ENCODE measurements around the gene RUNX1.

RUNX1 gene

DNA sequence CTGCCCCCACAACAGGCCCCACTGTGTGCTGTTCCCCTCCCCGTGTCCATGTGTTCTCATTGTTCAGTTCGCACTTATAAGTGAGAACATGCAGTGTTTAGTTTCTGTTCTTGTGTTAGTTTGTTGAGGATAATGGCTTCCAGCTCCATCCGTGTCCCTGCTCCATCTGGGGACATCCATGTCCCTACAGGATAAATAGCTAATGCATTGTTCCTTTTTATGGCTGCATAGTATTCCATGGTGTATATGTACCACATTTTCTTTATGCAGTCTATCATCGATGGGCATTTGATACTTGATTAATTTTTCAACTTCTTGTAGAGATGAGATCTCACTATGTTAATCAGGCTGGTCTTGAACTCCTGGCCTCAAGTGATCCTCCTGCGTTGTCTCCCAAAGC, 44.4 kb upstream of the RUNX1 start:
- H3K18ac ChIP-seq (ENCODE audit: low read length) = no peak overlapping the region
- no peaks in the 10 kb centered on the region for H3K27me3 ChIP-seq (ENCODE audit: insufficient read depth, low read length)
- H3K4me2 ChIP-seq (ENCODE audit: low read length) = no peak overlapping the region
- H3K79me2 ChIP-seq (ENCODE audit: control insufficient read depth, insufficient read depth, low read length, poor library complexity) = no peaks in the 10 kb centered on the region
- H3K4ac ChIP-seq (ENCODE audit: low read depth, low read length) = no peak overlapping the region
- H3K79me1 ChIP-seq (ENCODE audit: low read length) = no peaks in the 10 kb centered on the region
- no peak overlapping the region for H3K27ac ChIP-seq (ENCODE audit: low read depth, low read length)
- H2BK12ac ChIP-seq (ENCODE audit: low read length) = no peak overlapping the region
- H3K23ac ChIP-seq (ENCODE audit: low read length) = no peak overlapping the region
- H2AK5ac ChIP-seq (ENCODE audit: low read length) = no peak overlapping the region
- no peak overlapping the region for H4K12ac ChIP-seq (ENCODE audit: low read depth, low read length)
- no peak overlapping the region for H2BK120ac ChIP-seq (ENCODE audit: insufficient read depth, low read length, poor library complexity)
- no peaks in the 10 kb centered on the region for H3K4me1 ChIP-seq (ENCODE audit: control insufficient read depth in 1 of 2, insufficient read depth in 2 of 2, low read length in 2 of 2)
- no peaks in the 10 kb centered on the region for H3K36me3 ChIP-seq (ENCODE audit: control insufficient read depth in 1 of 2, insufficient read depth in 2 of 2, low read length in 2 of 2)
- no peak for DNase-seq
- H3K14ac ChIP-seq (ENCODE audit: low read length) = no peak overlapping the region
- no peak overlapping the region for H4K8ac ChIP-seq (ENCODE audit: low read depth, low read length)
- no peaks in the 10 kb centered on the region for H3K9me3 ChIP-seq (ENCODE audit: insufficient read depth, low read depth, low read length)
- no peak overlapping the region for H2BK5ac ChIP-seq (ENCODE audit: low read depth, low read length, poor library complexity)
- no peak overlapping the region for H3K9ac ChIP-seq (ENCODE audit: low read length)
- WGBS (ENCODE audit: extremely low coverage, insufficient coverage, insufficient read length) = no CpG with 5 or more reads among the region's 5 CpGs
- H2AFZ ChIP-seq (ENCODE audit: insufficient read depth, low read length, poor library complexity) = no peak overlapping the region
- H4K91ac ChIP-seq (ENCODE audit: low read depth, low read length) = no peak overlapping the region
- H3K4me3 ChIP-seq (ENCODE audit: low read depth, low read length) = no peak overlapping the region

DNA sequence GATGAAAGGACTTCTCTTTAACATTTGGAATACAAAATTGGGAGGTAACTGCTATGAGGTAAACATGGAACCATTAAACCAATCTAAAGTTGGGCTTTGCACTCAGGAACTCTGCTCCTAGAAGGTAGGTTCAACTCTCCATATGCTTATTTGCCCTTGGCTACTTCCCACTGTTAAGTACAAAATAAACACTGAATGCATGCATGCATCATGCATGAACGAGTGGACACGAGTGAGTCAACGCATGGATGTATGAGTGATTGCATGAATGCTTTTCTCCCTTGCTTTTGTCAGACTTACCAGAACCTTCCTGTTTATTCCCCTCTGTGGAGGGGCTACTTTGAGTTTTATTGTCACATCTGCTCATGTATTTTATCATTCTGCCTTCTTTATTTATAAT, 42.4 kb upstream of the RUNX1 start:
- Histone ChIP-seq H2BK12ac (ENCODE audit: low read length) (no peak overlapping the region), H3K4me2 (ENCODE audit: low read length) (no peak overlapping the region), H2BK5ac (ENCODE audit: low read depth, low read length, poor library complexity) (no peak overlapping the region), H3K4ac (ENCODE audit: low read depth, low read length) (no peak overlapping the region), H3K14ac (ENCODE audit: low read length) (no peak overlapping the region), H2AFZ (ENCODE audit: insufficient read depth, low read length, poor library complexity) (no peak overlapping the region), H3K79me2 (ENCODE audit: control insufficient read depth, insufficient read depth, low read length, poor library complexity) (no peaks in the 10 kb centered on the region), H3K9me3 (ENCODE audit: insufficient read depth, low read depth, low read length) (no peaks in the 10 kb centered on the region), H4K12ac (ENCODE audit: low read depth, low read length) (no peak overlapping the region), H3K18ac (ENCODE audit: low read length) (no peak overlapping the region), H2BK120ac (ENCODE audit: insufficient read depth, low read length, poor library complexity) (no peak overlapping the region), H3K79me1 (ENCODE audit: low read length) (no peaks in the 10 kb centered on the region), H3K4me3 (ENCODE audit: low read depth, low read length) (no peak overlapping the region), H2AK5ac (ENCODE audit: low read length) (no peak overlapping the region), H4K91ac (ENCODE audit: low read depth, low read length) (no peak overlapping the region), H3K27ac (ENCODE audit: low read depth, low read length) (no peak overlapping the region), H3K27me3 (ENCODE audit: insufficient read depth, low read length) (no peaks in the 10 kb centered on the region), H4K8ac (ENCODE audit: low read depth, low read length) (no peak overlapping the region), H3K23ac (ENCODE audit: low read length) (no peak overlapping the region), H3K9ac (ENCODE audit: low read length) (no peak overlapping the region), H3K4me1 (ENCODE audit: control insufficient read depth in 1 of 2, insufficient read depth in 2 of 2, low read length in 2 of 2) (no peaks in the 10 kb centered on the region), H3K36me3 (ENCODE audit: control insufficient read depth in 1 of 2, insufficient read depth in 2 of 2, low read length in 2 of 2) (no peaks in the 10 kb centered on the region)
- WGBS (ENCODE audit: extremely low coverage, insufficient coverage, insufficient read length) = no CpG with 5 or more reads among the region's 3 CpGs
- no peak for DNase-seq

GRCh38 chr21:35090403-35090802, 41.3 kb upstream of the RUNX1 start:
- no CpG with 5 or more reads among the region's 4 CpGs for WGBS (ENCODE audit: extremely low coverage, insufficient coverage, insufficient read length)
- Histone ChIP-seq H3K4me2 (ENCODE audit: low read length) (no peak overlapping the region), H2BK12ac (ENCODE audit: low read length) (no peak overlapping the region), H3K18ac (ENCODE audit: low read length) (no peak overlapping the region), H3K14ac (ENCODE audit: low read length) (no peak overlapping the region), H2AFZ (ENCODE audit: insufficient read depth, low read length, poor library complexity) (no peak overlapping the region), H4K8ac (ENCODE audit: low read depth, low read length) (no peak overlapping the region), H3K79me2 (ENCODE audit: control insufficient read depth, insufficient read depth, low read length, poor library complexity) (no peaks in the 10 kb centered on the region), H3K4ac (ENCODE audit: low read depth, low read length) (no peak overlapping the region), H3K4me3 (ENCODE audit: low read depth, low read length) (no peak overlapping the region), H3K4me1 (ENCODE audit: control insufficient read depth in 1 of 2, insufficient read depth in 2 of 2, low read length in 2 of 2) (peaks cover 0 to 2% of the 10 kb centered on the region in 2 experiments), H4K12ac (ENCODE audit: low read depth, low read length) (no peak overlapping the region), H3K79me1 (ENCODE audit: low read length) (no peaks in the 10 kb centered on the region), H2BK5ac (ENCODE audit: low read depth, low read length, poor library complexity) (no peak overlapping the region), H3K36me3 (ENCODE audit: control insufficient read depth in 1 of 2, insufficient read depth in 2 of 2, low read length in 2 of 2) (no peaks in the 10 kb centered on the region), H3K23ac (ENCODE audit: low read length) (no peak overlapping the region), H3K9me3 (ENCODE audit: insufficient read depth, low read depth, low read length) (no peaks in the 10 kb centered on the region), H2AK5ac (ENCODE audit: low read length) (no peak overlapping the region), H3K27me3 (ENCODE audit: insufficient read depth, low read length) (no peaks in the 10 kb centered on the region), H2BK120ac (ENCODE audit: insufficient read depth, low read length, poor library complexity) (no peak overlapping the region), H3K27ac (ENCODE audit: low read depth, low read length) (no peak overlapping the region), H3K9ac (ENCODE audit: low read length) (no peak overlapping the region), H4K91ac (ENCODE audit: low read depth, low read length) (no peak overlapping the region)
- DNase-seq = no peak

DNA sequence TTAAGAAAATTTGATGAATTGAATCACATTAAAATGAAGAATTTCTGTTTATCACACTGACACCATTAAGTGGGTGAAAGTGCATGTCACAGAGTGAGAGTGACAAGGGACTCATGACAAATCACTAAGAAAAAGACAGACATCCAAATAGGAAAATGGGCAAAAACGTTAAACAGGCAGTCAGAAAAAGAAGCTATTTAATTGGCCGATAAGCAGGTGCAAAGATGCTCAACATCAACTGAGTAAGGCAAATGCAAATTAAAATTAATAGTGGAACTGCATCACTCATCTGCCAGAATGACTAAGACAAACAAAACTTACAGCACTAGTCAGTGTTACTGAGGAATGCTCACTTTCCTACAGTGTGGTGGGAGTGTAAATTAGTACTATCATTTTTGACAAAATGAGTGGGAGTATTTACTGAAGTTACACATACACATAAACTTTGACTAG, 39.2 kb upstream of the RUNX1 start:
- Histone ChIP-seq H3K79me1 (ENCODE audit: low read length) (no peaks in the 10 kb centered on the region), H3K27ac (ENCODE audit: low read depth, low read length) (no peak overlapping the region), H4K12ac (ENCODE audit: low read depth, low read length) (no peak overlapping the region), H2BK5ac (ENCODE audit: low read depth, low read length, poor library complexity) (no peak overlapping the region), H3K27me3 (ENCODE audit: insufficient read depth, low read length) (no peaks in the 10 kb centered on the region), H3K4me2 (ENCODE audit: low read length) (no peak overlapping the region), H3K36me3 (ENCODE audit: control insufficient read depth in 1 of 2, insufficient read depth in 2 of 2, low read length in 2 of 2) (no peaks in the 10 kb centered on the region), H2AFZ (ENCODE audit: insufficient read depth, low read length, poor library complexity) (no peak overlapping the region), H4K8ac (ENCODE audit: low read depth, low read length) (no peak overlapping the region), H3K4me1 (ENCODE audit: control insufficient read depth in 1 of 2, insufficient read depth in 2 of 2, low read length in 2 of 2) (peaks cover 0 to 2% of the 10 kb centered on the region in 2 experiments), H3K18ac (ENCODE audit: low read length) (no peak overlapping the region), H3K9ac (ENCODE audit: low read length) (no peak overlapping the region), H3K79me2 (ENCODE audit: control insufficient read depth, insufficient read depth, low read length, poor library complexity) (no peaks in the 10 kb centered on the region), H3K14ac (ENCODE audit: low read length) (no peak overlapping the region), H3K9me3 (ENCODE audit: insufficient read depth, low read depth, low read length) (peaks cover 1% of the 10 kb centered on the region), H3K4ac (ENCODE audit: low read depth, low read length) (no peak overlapping the region), H2AK5ac (ENCODE audit: low read length) (no peak overlapping the region), H2BK12ac (ENCODE audit: low read length) (no peak overlapping the region), H4K91ac (ENCODE audit: low read depth, low read length) (no peak overlapping the region), H2BK120ac (ENCODE audit: insufficient read depth, low read length, poor library complexity) (no peak overlapping the region), H3K23ac (ENCODE audit: low read length) (no peak overlapping the region), H3K4me3 (ENCODE audit: low read depth, low read length) (no peak overlapping the region)
- no CpG with 5 or more reads among the region's 2 CpGs for WGBS (ENCODE audit: extremely low coverage, insufficient coverage, insufficient read length)
- no peak for DNase-seq
